Gastrocnemius medialis (tissue), 4 donors: ENCODE measurements around the gene EXOC6.

ENCODE experiments used
- CTCF ChIP-seq, 5 experiments: fragments of 450-650 bp in 3 of 5; fragments of 200-600 bp in 2 of 5; sonication (generic) in 2 of 5; IDR thresholded peaks in 4 of 5; conservative IDR thresholded peaks in 1 of 5; 1 replicate in 4 of 5; 2 replicates in 1 of 5; pipeline ENCODE4 v1.5.1; 2016 to 2019; ENCODE audit warnings: antibody characterized with exemption in 5 of 5, mild to moderate bottlenecking in 3 of 5, moderate library complexity in 3 of 5
- POLR2A ChIP-seq, 2 donors: fragments of 450-650 bp; IDR thresholded peaks; one replicate each; pipeline ENCODE4 v1.6.1; 2017; ENCODE audit warnings: antibody characterized with exemption in 2 of 2, mild to moderate bottlenecking in 2 of 2, moderate library complexity in 2 of 2

- no peak for TF ChIP-seq CTCF (IDR thresholded peaks at IDR 0.05 in 4 of 5, conservative IDR thresholded peaks at IDR 0.05 in 1 of 5)
- no peak for TF ChIP-seq POLR2A (IDR thresholded peaks at IDR 0.05)
Observed at GRCh38 chr10:92832998-92833650, 15.2 kb upstream of the EXOC6 start.
